ACHN (cell line): Measurements from ENCODE around the gene CWC22.
"Not testable (repeated sequence)": the region's sequence is repeated elsewhere in the genome, so short reads cannot be mapped to it uniquely, and the experiment has no call there.

Source experiments
- DNase-seq: peaks from one replicate; pipeline ENCODE4 v3.0.0-alpha.2; 2015
- in situ Hi-C: cut with HindIII; loops from 2 replicates; pipeline ENCODE4 v1.10.0; 2017; ENCODE audit warnings: low sequenced_read_pairs, low pct_ligation_motif_present, low pct_unique_long_range_greater_than_20kb

Gene CWC22

GRCh38 chr2:179965291-179966258 lies 41.5 kb downstream of the CWC22 start:
- DNase-seq, result no peak
- in situ Hi-C loops, result no loop called here

GRCh38 chr2:179963626-179964025 lies 43.5 kb downstream of the CWC22 start:
- DNase-seq, result no peak
- in situ Hi-C loops, result no loop called here

GRCh38 chr2:179958251-179958650 lies 48.8 kb downstream of the CWC22 start:
- in situ Hi-C loops, DNase-seq: not testable (repeated sequence)

- DNase-seq, result no peak
- in situ Hi-C loops, result no loop called here
These were observed 53.1 kb downstream of the CWC22 start for GRCh38 chr2:179954026-179954425.

- no peak for DNase-seq
- in situ Hi-C loops, result no loop called here
These were observed 53.7 kb downstream of the CWC22 start for GRCh38 chr2:179953359-179953758.

GRCh38 chr2:179952658-179953057 lies 54.4 kb downstream of the CWC22 start:
- DNase-seq, result no peak
- in situ Hi-C loops, result no loop called here

- DNase-seq, result no peak
- in situ Hi-C loops, result no loop called here
These were observed 55.4 kb downstream of the CWC22 start for GRCh38 chr2:179951680-179952079.

GRCh38 chr2:179950391-179950790 lies 56.7 kb downstream of the CWC22 start:
- no peak for DNase-seq
- in situ Hi-C loops, result no loop called here

- DNase-seq, result no peak
- in situ Hi-C loops, result no loop called here
These were observed 57.7 kb downstream of the CWC22 start for GRCh38 chr2:179949438-179949837.

GRCh38 chr2:179948058-179948457 lies 59.0 kb downstream of the CWC22 start:
- no peak for DNase-seq
- in situ Hi-C loops, result no loop called here

- DNase-seq, result no peak
- in situ Hi-C loops, result no loop called here
These were observed 60.1 kb downstream of the CWC22 start for GRCh38 chr2:179946810-179947615.

GRCh38 chr2:179946346-179946745 lies 60.8 kb downstream of the CWC22 start:
- in situ Hi-C loops, result no loop called here
- DNase-seq, result no peak

- in situ Hi-C loops, result no loop called here
- no peak for DNase-seq
These were observed 67.8 kb downstream of the CWC22 start for GRCh38 chr2:179939259-179939658.

- in situ Hi-C loops, result no loop called here
- no peak for DNase-seq
These were observed 69.1 kb downstream of the CWC22 start for GRCh38 chr2:179938026-179938425.

GRCh38 chr2:179936654-179937053 lies 70.4 kb downstream of the CWC22 start:
- peak; percentile 55 for DNase-seq
- in situ Hi-C loops, result no loop called here

- DNase-seq, result no peak
- in situ Hi-C loops, result no loop called here
These were observed 71.0 kb downstream of the CWC22 start for GRCh38 chr2:179936141-179936540.

GRCh38 chr2:179932786-179933185 lies 74.3 kb downstream of the CWC22 start:
- in situ Hi-C loops, result no loop called here
- no peak for DNase-seq

- in situ Hi-C loops, result no loop called here
- no peak for DNase-seq
These were observed 75.6 kb downstream of the CWC22 start for GRCh38 chr2:179931502-179931901.

GRCh38 chr2:179929997-179930396 lies 77.1 kb downstream of the CWC22 start:
- in situ Hi-C loops, DNase-seq: not testable (repeated sequence)
